HG03175 (cell line): ENCODE data around the gene ZNF79.

Experiments used
- ATAC-seq: cut with Tn5 transposase; IDR thresholded peaks from one replicate; pipeline ENCODE4 v1.9.1; 2021; ENCODE audit warnings: mild to moderate bottlenecking, moderate library complexity; ENCODE audit not compliant: unreplicated experiment

ZNF79 gene

GRCh38 chr9:127492616-127493015 is 68.4 kb downstream of the ZNF79 start:
- no peak for ATAC-seq

DNA sequence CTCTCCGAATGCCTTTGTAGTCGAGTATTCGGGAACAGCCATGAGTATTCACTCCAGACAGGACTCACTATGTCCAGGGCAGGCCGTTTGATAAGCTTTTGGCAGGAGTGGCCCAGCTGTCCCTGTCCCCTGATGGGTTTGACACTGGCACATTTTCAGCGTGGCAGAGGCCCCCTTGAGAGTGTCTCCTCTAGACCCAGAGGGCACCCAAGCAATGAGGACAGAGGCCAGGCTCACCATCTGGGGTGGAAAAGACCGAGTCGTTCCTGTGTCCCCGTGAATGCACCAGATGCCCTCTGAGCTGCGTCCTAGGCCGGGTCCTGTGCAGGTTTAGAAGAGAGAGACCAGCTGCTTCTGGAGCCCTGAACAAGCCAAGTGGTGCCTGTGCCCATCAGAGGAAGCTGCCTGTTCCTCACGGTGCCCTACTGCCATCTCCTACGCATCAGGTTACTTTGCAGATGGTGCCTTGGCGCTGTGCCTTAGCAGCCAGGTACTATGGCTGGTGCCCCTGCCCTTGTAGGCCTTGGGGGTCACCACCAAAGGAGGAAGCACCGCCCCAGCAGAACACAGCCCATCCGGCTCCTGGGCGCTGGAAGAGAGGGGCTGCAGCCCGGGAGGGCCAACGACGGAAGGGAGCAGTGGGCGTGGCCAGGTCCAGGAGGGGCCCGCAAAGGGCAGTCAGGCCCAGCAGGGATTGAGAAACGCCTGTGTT is 69.6 kb downstream of the ZNF79 start:
- ATAC-seq: no peak

DNA sequence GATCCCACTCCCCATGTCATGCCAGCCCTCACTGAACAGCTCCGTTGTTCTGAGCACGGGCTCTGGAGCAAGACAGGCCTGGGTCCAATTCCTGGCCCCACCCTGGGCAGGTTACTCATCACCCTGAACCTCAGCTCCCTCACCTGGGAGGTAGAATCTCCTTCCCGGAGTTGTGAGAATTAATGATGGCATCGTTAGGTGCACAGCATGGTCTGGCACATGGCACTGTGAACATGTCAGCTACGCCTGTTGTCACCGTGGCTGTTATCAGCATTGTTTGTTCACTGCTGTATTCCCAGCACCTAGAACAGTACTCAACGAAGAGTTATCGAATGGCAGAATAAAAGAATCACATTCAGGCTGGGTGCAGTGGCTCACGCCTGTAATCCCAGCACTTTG is 70.1 kb downstream of the ZNF79 start:
- ATAC-seq: no peak
